GM12872 (cell line): Measurements from ENCODE around the gene INPP5K.

Experiments
- TF ChIP-seq, protein P1 (sequence below): IDR thresholded peaks from 3 replicates; pipeline ENCODE4 v1.5.1; 2011; ENCODE audit warnings: low read depth, mild to moderate bottlenecking, low read length, moderate library complexity; ENCODE audit not compliant: insufficient read depth

The INPP5K gene

DNA sequence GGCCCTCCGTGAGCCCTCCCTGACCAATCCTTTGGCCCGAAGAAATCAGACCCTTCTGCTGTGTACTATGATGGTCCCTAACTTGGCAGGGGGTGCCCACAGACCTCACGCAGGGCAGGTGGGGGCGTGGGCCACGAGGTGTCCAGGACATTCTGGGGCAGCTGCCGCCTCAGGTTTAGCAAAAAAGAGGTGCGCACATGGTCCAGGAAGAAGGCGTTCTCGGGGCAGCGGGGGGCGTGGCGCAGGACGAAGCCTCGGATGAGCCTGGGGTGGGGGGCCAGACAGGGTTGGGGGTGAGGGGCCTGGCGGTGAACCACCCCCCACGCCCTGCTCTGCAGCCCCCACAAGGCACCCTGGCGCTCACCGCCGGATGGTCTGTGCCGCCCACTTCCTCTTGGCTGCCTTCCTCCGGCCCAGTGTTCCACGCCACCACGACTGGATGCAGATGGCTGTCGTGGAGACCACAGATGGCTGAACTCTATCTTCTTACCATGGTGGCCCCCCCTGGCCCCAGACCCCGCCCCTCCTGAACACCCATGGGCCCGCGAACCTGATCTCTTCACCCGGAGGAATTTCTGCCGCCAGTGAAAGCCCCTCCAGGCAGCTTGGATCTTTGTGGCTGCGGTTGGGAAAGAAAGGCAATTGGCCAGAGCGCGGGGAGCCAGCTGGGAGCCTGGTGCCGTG is 46.2 kb downstream of the INPP5K start:
- TF ChIP-seq, protein P1, sequence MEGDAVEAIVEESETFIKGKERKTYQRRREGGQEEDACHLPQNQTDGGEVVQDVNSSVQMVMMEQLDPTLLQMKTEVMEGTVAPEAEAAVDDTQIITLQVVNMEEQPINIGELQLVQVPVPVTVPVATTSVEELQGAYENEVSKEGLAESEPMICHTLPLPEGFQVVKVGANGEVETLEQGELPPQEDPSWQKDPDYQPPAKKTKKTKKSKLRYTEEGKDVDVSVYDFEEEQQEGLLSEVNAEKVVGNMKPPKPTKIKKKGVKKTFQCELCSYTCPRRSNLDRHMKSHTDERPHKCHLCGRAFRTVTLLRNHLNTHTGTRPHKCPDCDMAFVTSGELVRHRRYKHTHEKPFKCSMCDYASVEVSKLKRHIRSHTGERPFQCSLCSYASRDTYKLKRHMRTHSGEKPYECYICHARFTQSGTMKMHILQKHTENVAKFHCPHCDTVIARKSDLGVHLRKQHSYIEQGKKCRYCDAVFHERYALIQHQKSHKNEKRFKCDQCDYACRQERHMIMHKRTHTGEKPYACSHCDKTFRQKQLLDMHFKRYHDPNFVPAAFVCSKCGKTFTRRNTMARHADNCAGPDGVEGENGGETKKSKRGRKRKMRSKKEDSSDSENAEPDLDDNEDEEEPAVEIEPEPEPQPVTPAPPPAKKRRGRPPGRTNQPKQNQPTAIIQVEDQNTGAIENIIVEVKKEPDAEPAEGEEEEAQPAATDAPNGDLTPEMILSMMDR = no peak

GRCh38 chr17:1469231-1469852 is 47.1 kb downstream of the INPP5K start:
- TF ChIP-seq, protein P1 = no peak

- TF ChIP-seq, protein P1 = no peak
Observed at GRCh38 chr17:1467898-1468492, 48.4 kb downstream of the INPP5K start.

- TF ChIP-seq, protein P1 = no peak
Observed at GRCh38 chr17:1467258-1467657, 49.2 kb downstream of the INPP5K start.

- TF ChIP-seq, protein P1 = no peak
Observed at GRCh38 chr17:1464186-1464585, 52.2 kb downstream of the INPP5K start.

DNA sequence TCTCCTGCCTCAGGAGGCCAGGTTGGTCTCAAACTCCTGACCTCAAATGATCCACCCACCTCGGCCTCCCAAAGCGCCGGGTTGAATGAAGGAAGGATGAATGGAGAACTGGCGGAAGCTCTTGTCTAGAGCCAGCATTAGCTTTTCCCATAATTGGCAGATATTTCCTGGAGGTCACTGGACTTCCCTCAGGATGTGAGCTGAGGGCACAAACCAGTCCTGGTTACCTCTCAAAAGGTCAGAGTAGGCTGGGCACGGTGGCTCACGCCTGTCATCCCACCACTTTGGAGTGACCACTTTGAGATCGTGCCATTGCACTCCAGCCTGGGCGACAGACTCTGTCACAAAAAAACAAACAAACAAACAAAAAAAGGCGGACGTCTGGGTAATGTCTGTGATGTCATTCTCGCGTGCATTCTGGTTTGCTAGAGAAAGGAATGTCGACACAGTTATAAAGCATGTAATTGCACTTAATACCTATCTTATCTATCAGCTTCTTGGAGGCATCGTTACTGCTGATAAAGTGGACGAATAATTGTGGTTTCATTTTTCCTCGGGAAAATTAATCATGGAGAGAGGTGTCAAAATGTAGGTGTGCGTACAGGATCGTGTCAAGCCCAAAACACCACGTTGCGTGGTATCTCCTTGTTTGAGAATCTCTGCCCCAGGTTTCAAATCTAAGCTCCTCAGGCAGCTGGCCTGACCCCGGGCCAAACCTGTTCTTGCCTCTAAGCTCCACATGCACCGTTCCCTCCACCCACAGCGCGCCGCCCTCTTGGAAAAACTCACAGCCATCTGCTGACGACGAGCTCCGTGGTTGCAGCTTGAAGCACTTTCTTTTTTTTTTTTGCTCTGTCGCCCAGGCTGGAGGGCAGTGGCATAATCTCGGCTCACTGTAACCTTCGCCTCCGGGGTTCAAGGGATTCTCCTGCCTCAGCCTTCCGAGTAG is 54.0 kb downstream of the INPP5K start:
- TF ChIP-seq, protein P1 = no peak

GRCh38 chr17:1461198-1461944 is 55.0 kb downstream of the INPP5K start:
- TF ChIP-seq, protein P1 = no peak
